K562 (cell line): Measurements from ENCODE around the gene COMMD9. TPM values are rescaled to one million over a fixed set of nuclear protein-coding genes. Genes with fewer than 3 reads are reported as not detected.
"Not testable (repeated sequence)": the region's sequence is repeated elsewhere in the genome, so short reads cannot be mapped to it uniquely, and the experiment has no call there.

Experiments used
- ATAC-seq: fragments of 200-7000 bp; cut with Tn5 transposase; 3 replicates; pipeline ENCODE4 v1.9.1; 2020; ENCODE audit warnings: moderate library complexity
- BruUV-seq: library from RNA; stranded (reverse); fragments of 400-500 nt; replicated peaks from 2 replicates; lab custom pipeline; 2021; lab: Mats Ljungman, UMichigan
- CTCF ChIA-PET: fragments of 300-600 bp; formaldehyde crosslinking; extraction: SDS; loops from one replicate; lab custom pipeline; 2021; ENCODE audit warnings: low intra/inter-chr PET ratio; lab: Yijun Ruan, JAX
- POLR2A ChIA-PET: fragments of 300-600, 350-650 bp; sonication (Branson Sonifier 250); formaldehyde crosslinking; extraction: SDS; loops from one replicate; lab custom pipeline; 2021; ENCODE audit warnings: antibody characterized with exemption, inconsistent platforms; lab: Yijun Ruan, JAX
- DNase-seq, 4 experiments: peaks; one replicate each; pipeline versions ENCODE4 v3.0.0 to v3.0.0-alpha.2; 2011 to 2018; ENCODE audit warnings: low spot score in 3 of 4, mixed read lengths in 3 of 4; ENCODE audit errors: extremely low read depth in 1 of 4
- FAIRE-seq: peaks from 2 replicates; lab custom pipeline; 2011; peaks lifted over from hg19 to GRCh38; lab: Jason Lieb, UNC
- H2AFZ ChIP-seq: 2 replicates; pipeline ENCODE4 v1.6.0; 2011; ENCODE audit warnings: low read depth, low read length, control low read depth, inconsistent platforms
- H3K27ac ChIP-seq: fragments of 200-600 bp; 3 replicates; pipeline ENCODE4 v1.8.0; 2011; ENCODE audit warnings: low read depth, mild to moderate bottlenecking, control low read depth, inconsistent platforms, low read length, moderate library complexity, mixed read lengths; ENCODE audit errors: extremely low read depth
- H3K27me3 ChIP-seq, 2 experiments: fragments of 300-600 bp in 1 of 2; 2 replicates in 1 of 2; 3 replicates in 1 of 2; pipeline versions ENCODE4 v1.6.0 to v1.8.0; 2011; ENCODE audit warnings: inconsistent platforms in 2 of 2, low read length in 2 of 2, mild to moderate bottlenecking in 1 of 2, mixed read lengths in 1 of 2, moderate library complexity in 1 of 2; ENCODE audit not compliant: control insufficient read depth in 2 of 2, insufficient read depth in 2 of 2
- H3K36me3 ChIP-seq: fragments of 300-600 bp; 3 replicates; pipeline ENCODE4 v1.8.0; 2011; ENCODE audit warnings: mild to moderate bottlenecking, low read length, inconsistent platforms; ENCODE audit not compliant: control insufficient read depth, insufficient read depth
- H3K4me1 ChIP-seq, 2 experiments: fragments of 200-600 bp in 1 of 2; replicated peaks in 1 of 2; 2 replicates in 1 of 2; 3 replicates in 1 of 2; pipeline versions ENCODE4 v1.5.1 to v1.8.0; 2011; ENCODE audit warnings: inconsistent platforms in 2 of 2, low read length in 2 of 2, mild to moderate bottlenecking in 1 of 2, mixed read lengths in 1 of 2, moderate library complexity in 1 of 2; ENCODE audit not compliant: control insufficient read depth in 2 of 2, insufficient read depth in 2 of 2
- H3K4me2 ChIP-seq: 2 replicates; pipeline ENCODE4 v1.6.1; 2011; ENCODE audit warnings: low read length, control low read depth, inconsistent platforms, mixed read lengths; ENCODE audit not compliant: insufficient read depth
- H3K4me3 ChIP-seq: fragments of 200-600 bp; sonication (generic), shearing (Covaris generic); 2 replicates; pipeline ENCODE4 v1.5.1; 2016; ENCODE audit warnings: control low read depth, inconsistent platforms
- H3K79me2 ChIP-seq: fragments of 200-600 bp; 3 replicates; pipeline ENCODE4 v1.8.0; 2011; ENCODE audit warnings: low read length, inconsistent platforms; ENCODE audit not compliant: control insufficient read depth, insufficient read depth
- H3K9ac ChIP-seq, 2 experiments: 2 replicates each; pipeline versions ENCODE4 v1.6.0 to v1.6.1; 2011; ENCODE audit warnings: low read depth in 2 of 2, low read length in 2 of 2, control low read depth in 1 of 2, inconsistent platforms in 1 of 2, mild to moderate bottlenecking in 1 of 2, mixed read lengths in 1 of 2; ENCODE audit not compliant: insufficient read depth in 1 of 2
- H3K9me1 ChIP-seq: one replicate; pipeline ENCODE4 v1.6.0; 2011; ENCODE audit warnings: inconsistent platforms, mild to moderate bottlenecking, low read length, moderate library complexity; ENCODE audit not compliant: control insufficient read depth, insufficient read depth
- H3K9me3 ChIP-seq: replicated peaks from 2 replicates; pipeline ENCODE4 v1.5.1; 2011; ENCODE audit warnings: low read depth, low read length, inconsistent platforms; ENCODE audit not compliant: control insufficient read depth, insufficient read depth
- H4K20me1 ChIP-seq: replicated peaks from 2 replicates; pipeline ENCODE4 v1.6.1; 2011; ENCODE audit warnings: low read length, inconsistent platforms, mixed read lengths; ENCODE audit not compliant: control insufficient read depth, insufficient read depth
- C11orf30 ChIP-seq: fragments of 450-650 bp; IDR thresholded peaks from 2 replicates; pipeline ENCODE4 v1.6.1; 2016; ENCODE audit warnings: low read depth, mild to moderate bottlenecking
- CCAR2 ChIP-seq: fragments of 200-400 bp; formaldehyde crosslinking; IDR thresholded peaks from 2 replicates; pipeline ENCODE4 v1.6.1; 2017; ENCODE audit warnings: mild to moderate bottlenecking, low read depth, low read length
- CEBPG ChIP-seq, 3 experiments: fragments of 200-800 bp in 1 of 3; sonication (Bioruptor generic) in 1 of 3; sonication (generic) in 1 of 3; formaldehyde crosslinking in 1 of 3; IDR thresholded peaks in 2 of 3; conservative IDR thresholded peaks in 1 of 3; 2 replicates each; pipeline versions ENCODE4 v1.6.1 to v1.8.0; 2016 to 2022; ENCODE audit warnings: missing compliant biosample characterization in 2 of 3, missing genetic modification characterization in 2 of 3, mild to moderate bottlenecking in 1 of 3, missing genetic modification reagents in 1 of 3
- MAFF ChIP-seq: IDR thresholded peaks from 2 replicates; pipeline ENCODE4 v1.6.1; 2012; ENCODE audit warnings: low read length, improper control_type of control experiment
- MAFG ChIP-seq: fragments of 450-650 bp; conservative IDR thresholded peaks from 2 replicates; pipeline ENCODE4 v1.6.1; 2016; ENCODE audit warnings: missing genetic modification characterization, missing compliant biosample characterization
- ZNF316 ChIP-seq: fragments of 450-650 bp; IDR thresholded peaks from 2 replicates; pipeline ENCODE4 v1.6.1; 2016
- ZNF699 ChIP-seq: fragments of 250-450 bp; sonication (Bioruptor Pico); IDR thresholded peaks from 2 replicates; pipeline ENCODE4 v1.8.0; 2021; ENCODE audit warnings: mild to moderate bottlenecking, moderate library complexity; ENCODE audit not compliant: insufficient replicate concordance
- WGBS: fragments of 100-300 bp; shearing (Covaris generic); methylation state at CpG from one replicate; pipeline ENCODE4 v1.1.6; 2016; ENCODE audit warnings: low coverage, mixed read lengths; ENCODE audit not compliant: insufficient coverage; ENCODE audit errors: missing lambda C conversion rate; 5-methylcytosine and 5-hydroxymethylcytosine counted together
- in situ Hi-C: fragments of 300-500 bp; cut with MboI; formaldehyde crosslinking; loops from 4 replicates; pipeline ENCODE4 v1.15.0; 2018; ENCODE audit warnings: inconsistent platforms, mixed read lengths
- intact Hi-C: fragments of 100-400 bp; cut with micrococcal nuclease; formaldehyde crosslinking; loops from 2 replicates; pipeline ENCODE4 v1.14.2; 2022
- polyA plus RNA-seq, 8 experiments: library from polyadenylated mRNA; depleted of rRNA in 4 of 8; stranded (reverse) in 5 of 8; unstranded in 3 of 8; fragments of >200 nt; fragmentation: Nextera tagmentation in 2 of 8; fragmentation: Illumina TruSeq in 1 of 8; extraction: Ambion mirVana in 2 of 8; extraction: Trizol in 1 of 8; gene quantifications; 2 replicates each; pipeline versions ENCODE4 v1.2.1 to v1.2.3, GENCODE V29; 2011 to 2014; ENCODE audit warnings: inconsistent platforms in 1 of 8, missing spikeins in 1 of 8
- total RNA-seq, 7 experiments: library from RNA; depleted of rRNA in 6 of 7; stranded (reverse); fragments of >200 nt in 6 of 7; fragmentation: Illumina TruSeq in 2 of 7; extraction: Trizol in 2 of 7; gene quantifications; 2 replicates each; pipeline versions ENCODE4 v1.2.1 to v1.2.3, GENCODE V29; 2011 to 2021; ENCODE audit warnings: low replicate concordance in 1 of 7
- TF ChIP-seq, protein P1 (sequence below): fragments of 450-650 bp; formaldehyde crosslinking; IDR thresholded peaks from 2 replicates; pipeline ENCODE4 v1.4.0; 2022; ENCODE audit warnings: missing genetic modification characterization
- TF ChIP-seq, protein P2 (sequence below): IDR thresholded peaks from 3 replicates; pipeline ENCODE4 v1.6.1; 2011; ENCODE audit warnings: borderline replicate concordance, mild to moderate bottlenecking; ENCODE audit not compliant: insufficient read length, insufficient read depth
- TF ChIP-seq, protein P3 (sequence below), 2 experiments: fragments of 450-650 bp in 1 of 2; sonication (generic) in 1 of 2; formaldehyde crosslinking in 1 of 2; IDR thresholded peaks in 1 of 2; conservative IDR thresholded peaks in 1 of 2; 2 replicates each; pipeline versions ENCODE4 v1.6.1 to v1.8.1; 2016 to 2023; ENCODE audit warnings: mild to moderate bottlenecking in 2 of 2, moderate library complexity in 2 of 2, inconsistent platforms in 1 of 2, missing genetic modification reagents in 1 of 2

COMMD9 gene
- total and polyA plus RNA-seq, 9 of the 15 experiments (the other 6 are each of a cell fraction or from before 2014, with no cell fraction given): 27.3 to 121 (median 48.0) TPM

DNA sequence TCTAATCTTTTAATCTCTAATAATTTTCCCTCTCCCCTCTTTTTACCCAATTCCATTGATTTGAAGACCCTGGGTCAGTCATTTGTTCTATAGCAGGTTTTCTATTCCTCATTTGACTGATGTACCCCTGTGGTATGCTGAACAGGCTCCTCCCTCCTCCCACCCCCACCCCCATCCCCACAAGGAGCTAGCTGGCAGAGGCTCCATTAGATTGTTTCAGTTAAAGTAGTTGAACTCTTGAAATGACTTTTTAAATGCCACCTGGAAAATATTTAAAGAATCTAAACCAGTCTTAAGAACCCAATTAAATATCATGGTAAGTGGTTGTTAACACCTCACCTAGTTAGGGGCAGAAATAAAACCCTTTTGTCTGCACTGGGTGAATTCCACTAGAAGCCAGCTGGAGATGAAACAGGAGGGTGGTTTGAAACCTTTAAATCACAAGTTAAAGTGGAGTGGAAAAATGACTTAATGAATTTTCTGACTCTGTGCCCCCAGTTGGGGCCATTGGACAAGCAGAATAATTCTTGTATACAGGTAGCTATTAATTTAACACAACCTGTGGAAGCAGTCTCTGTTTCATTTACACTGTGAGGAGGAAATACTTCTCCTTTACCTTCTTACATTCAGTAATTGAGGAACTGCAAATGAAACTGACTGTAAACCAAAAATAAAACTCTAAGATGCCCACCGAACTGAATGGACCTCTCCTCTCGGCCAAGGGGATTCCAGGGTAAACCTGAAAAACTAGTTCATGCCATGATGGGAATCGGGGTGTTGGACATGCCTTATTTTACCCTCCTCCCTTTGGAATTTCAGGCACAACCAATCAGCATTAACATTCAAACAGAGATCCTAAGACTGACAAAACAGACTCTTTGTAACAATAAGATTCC, 37.5 kb upstream of the COMMD9 start (continued):
- TF ChIP-seq CCAR2 (no peak), ZNF699 (CRISPR knock-in tag) (no peak)
- TF ChIP-seq, protein P1, sequence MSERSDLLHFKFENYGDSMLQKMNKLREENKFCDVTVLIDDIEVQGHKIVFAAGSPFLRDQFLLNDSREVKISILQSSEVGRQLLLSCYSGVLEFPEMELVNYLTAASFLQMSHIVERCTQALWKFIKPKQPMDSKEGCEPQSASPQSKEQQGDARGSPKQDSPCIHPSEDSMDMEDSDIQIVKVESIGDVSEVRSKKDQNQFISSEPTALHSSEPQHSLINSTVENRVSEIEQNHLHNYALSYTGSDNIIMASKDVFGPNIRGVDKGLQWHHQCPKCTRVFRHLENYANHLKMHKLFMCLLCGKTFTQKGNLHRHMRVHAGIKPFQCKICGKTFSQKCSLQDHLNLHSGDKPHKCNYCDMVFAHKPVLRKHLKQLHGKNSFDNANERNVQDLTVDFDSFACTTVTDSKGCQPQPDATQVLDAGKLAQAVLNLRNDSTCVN (CRISPR knock-in tag): no peak
- TF ChIP-seq, protein P2, sequence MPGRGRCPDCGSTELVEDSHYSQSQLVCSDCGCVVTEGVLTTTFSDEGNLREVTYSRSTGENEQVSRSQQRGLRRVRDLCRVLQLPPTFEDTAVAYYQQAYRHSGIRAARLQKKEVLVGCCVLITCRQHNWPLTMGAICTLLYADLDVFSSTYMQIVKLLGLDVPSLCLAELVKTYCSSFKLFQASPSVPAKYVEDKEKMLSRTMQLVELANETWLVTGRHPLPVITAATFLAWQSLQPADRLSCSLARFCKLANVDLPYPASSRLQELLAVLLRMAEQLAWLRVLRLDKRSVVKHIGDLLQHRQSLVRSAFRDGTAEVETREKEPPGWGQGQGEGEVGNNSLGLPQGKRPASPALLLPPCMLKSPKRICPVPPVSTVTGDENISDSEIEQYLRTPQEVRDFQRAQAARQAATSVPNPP: no peak

DNA sequence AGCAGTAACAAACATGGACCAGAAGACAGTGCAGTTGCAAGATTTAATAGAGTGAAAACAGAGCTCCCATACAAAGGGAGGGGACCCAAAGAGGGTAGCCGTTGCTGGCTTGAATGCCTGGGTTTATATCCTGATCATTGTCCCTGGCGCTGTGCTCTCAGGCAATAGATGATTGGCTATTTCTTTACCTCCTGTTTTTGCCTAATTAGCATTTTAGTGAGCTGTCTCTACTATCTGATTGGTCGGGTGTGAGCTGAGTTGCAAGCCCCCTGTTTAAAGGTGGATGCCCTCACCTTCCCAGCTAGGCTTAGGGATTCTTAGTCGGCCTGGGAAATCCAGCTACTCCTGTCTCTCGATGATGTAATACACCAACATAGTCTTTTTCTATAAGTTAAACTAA, 36.2 kb upstream of the COMMD9 start:
- WGBS: 12% methylated on average over 5 of the region's 5 CpGs
- intact Hi-C loops; CTCF ChIA-PET; H3K36me3 ChIP-seq; H3K4me1 ChIP-seq; H3K27me3 ChIP-seq; H4K20me1 ChIP-seq; ATAC-seq; in situ Hi-C loops; H3K27ac ChIP-seq; H3K4me3 ChIP-seq; H3K9me3 ChIP-seq; H3K9me1 ChIP-seq; H3K79me2 ChIP-seq; BruUV-seq; FAIRE-seq; TF ChIP-seq CEBPG (CRISPR knock-in tag; IDR thresholded peaks at IDR 0.05): not testable (repeated sequence)
- H2AFZ ChIP-seq: peak overlapping the region; percentile 79
- H3K4me2 ChIP-seq: peak overlapping the region; percentile 73
- DNase-seq: peak in 2 of 4 experiments; percentile 6 to 8
- TF ChIP-seq MAFG: peak; percentile 86
- TF ChIP-seq CEBPG (tag; conservative IDR thresholded peaks at IDR 0.05 in 1 of 2, IDR thresholded peaks at IDR 0.05 in 1 of 2): 0 out of 4 replicates have a peak, but pooled peaks of 1 of the 2 experiments have one; percentile 47
- peak; percentile 26; the same call in 1 of the 2 replicates for TF ChIP-seq MAFF
- peak; percentile 90 for TF ChIP-seq ZNF316
- peak; percentile 83 for TF ChIP-seq C11orf30
- TF ChIP-seq, protein P3, sequence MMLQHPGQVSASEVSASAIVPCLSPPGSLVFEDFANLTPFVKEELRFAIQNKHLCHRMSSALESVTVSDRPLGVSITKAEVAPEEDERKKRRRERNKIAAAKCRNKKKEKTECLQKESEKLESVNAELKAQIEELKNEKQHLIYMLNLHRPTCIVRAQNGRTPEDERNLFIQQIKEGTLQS (IDR thresholded peaks at IDR 0.05): peak; percentile 65
- TF ChIP-seq, protein P3 (CRISPR knock-in tag; conservative IDR thresholded peaks at IDR 0.05): not testable (repeated sequence)
- POLR2A ChIA-PET: interaction anchor here (0.6 to 1.5 kb wide), 2 partner anchors 9 to 1720 kb away, joined by 3 to 4 read pairs; no protein-coding TSS in a partner anchor
- H3K9ac ChIP-seq: peak overlapping the region; percentile 23 to 77; a peak in 3 of 4 replicates
